AG04449 (cell line): Measurements from ENCODE around the gene CREB3L2.

Experiments used
- CTCF ChIA-PET: fragments of 350-600 bp; formaldehyde crosslinking; extraction: SDS; loops from one replicate; lab custom pipeline; 2021; ENCODE audit warnings: antibody characterized with exemption; lab: Yijun Ruan, JAX
- POLR2A ChIA-PET: fragments of 400-600, 350-600 bp; formaldehyde crosslinking; extraction: SDS; loops from one replicate; lab custom pipeline; 2020; ENCODE audit warnings: antibody characterized with exemption, inconsistent platforms; lab: Yijun Ruan, JAX
- DNase-seq: peaks from one replicate; pipeline ENCODE4 v3.0.0-alpha.2; 2010; ENCODE audit warnings: low read depth, low spot score
- H3K4me3 ChIP-seq: 2 replicates; pipeline ENCODE4 v1.5.1; 2011; ENCODE audit warnings: low read depth, mild to moderate bottlenecking, control low read depth, low read length
- TF ChIP-seq, protein P1 (sequence below): IDR thresholded peaks from one replicate; pipeline ENCODE4 v1.5.1; 2011; ENCODE audit warnings: mild to moderate bottlenecking, moderate library complexity, low read length, control low read depth, inconsistent platforms; ENCODE audit not compliant: insufficient read depth; ENCODE audit errors: missing control alignments

Gene CREB3L2

DNA sequence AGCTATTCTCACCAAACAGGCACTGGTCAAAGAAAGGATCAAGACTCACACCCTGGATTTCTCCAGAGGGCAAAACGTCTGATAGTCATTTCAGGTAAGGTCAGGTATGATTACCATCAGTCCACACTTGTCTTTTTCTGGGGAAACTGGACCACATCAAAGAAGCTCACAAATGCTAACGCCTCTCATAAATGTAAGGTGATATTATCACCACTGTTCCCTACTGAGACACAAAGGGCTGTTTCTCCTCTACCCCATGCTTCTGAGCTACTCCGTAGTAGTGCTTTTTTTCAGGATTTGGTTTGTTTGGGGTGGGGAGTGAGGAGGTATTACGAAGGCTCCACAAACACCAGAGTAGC, 51.6 kb downstream of the CREB3L2 start:
- no peak overlapping the region for H3K4me3 ChIP-seq
- TF ChIP-seq, protein P1, sequence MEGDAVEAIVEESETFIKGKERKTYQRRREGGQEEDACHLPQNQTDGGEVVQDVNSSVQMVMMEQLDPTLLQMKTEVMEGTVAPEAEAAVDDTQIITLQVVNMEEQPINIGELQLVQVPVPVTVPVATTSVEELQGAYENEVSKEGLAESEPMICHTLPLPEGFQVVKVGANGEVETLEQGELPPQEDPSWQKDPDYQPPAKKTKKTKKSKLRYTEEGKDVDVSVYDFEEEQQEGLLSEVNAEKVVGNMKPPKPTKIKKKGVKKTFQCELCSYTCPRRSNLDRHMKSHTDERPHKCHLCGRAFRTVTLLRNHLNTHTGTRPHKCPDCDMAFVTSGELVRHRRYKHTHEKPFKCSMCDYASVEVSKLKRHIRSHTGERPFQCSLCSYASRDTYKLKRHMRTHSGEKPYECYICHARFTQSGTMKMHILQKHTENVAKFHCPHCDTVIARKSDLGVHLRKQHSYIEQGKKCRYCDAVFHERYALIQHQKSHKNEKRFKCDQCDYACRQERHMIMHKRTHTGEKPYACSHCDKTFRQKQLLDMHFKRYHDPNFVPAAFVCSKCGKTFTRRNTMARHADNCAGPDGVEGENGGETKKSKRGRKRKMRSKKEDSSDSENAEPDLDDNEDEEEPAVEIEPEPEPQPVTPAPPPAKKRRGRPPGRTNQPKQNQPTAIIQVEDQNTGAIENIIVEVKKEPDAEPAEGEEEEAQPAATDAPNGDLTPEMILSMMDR, result no peak
- DNase-seq, result no peak
- CTCF ChIA-PET, result interaction anchor here (0.9 to 2.8 kb wide), 10 partner anchors 8 to 53 kb away, joined by 3 to 12 read pairs (median 4); partner anchors contain the start of gene CREB3L2
- POLR2A ChIA-PET, result no interaction called here

DNA sequence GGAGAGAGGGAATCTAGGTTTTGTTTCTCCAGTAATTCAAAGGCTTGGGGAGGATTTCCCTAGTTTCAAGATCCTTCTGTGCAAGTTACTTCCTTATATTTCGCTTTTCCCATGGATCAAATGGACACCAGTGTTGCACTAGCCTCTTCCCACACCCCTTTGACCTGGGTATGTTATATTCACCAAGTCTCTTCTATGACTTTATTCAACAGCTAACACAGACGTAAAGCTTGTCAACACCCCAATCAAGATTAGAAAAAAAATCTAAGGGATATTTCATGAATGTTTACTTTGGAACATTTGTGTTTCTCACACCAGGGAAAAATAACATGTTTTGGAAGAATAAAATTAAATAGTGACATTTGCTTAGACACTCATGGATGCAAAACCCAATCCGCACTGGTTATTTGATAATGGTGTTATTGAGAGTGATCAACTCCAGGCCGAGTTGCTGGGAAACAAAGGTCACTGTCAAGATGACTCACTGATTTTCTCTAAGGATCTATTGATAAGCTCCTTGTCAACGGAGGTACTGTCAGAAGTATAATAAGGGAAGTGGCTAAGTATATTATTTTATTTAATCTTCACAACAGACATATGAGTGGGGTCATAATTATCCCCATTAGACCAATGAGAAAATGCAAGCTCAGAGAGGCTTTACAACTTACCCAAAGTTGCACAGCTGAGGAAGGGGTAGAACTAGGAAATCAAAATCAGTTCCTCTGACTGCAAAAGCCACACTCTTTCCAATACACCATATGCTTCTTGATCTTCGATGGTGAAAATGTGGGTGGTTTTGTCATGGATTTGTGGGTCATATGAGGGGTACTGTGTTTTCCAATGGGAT, 52.2 kb downstream of the CREB3L2 start:
- H3K4me3 ChIP-seq, result no peak overlapping the region
- TF ChIP-seq, protein P1, result no peak
- ChIA-PET CTCF (interaction anchor here (0.9 to 2.8 kb wide), 8 partner anchors 8 to 53 kb away, joined by 3 to 12 read pairs (median 4); partner anchors contain the start of gene CREB3L2), POLR2A (no interaction called here)
- DNase-seq, result no peak

DNA sequence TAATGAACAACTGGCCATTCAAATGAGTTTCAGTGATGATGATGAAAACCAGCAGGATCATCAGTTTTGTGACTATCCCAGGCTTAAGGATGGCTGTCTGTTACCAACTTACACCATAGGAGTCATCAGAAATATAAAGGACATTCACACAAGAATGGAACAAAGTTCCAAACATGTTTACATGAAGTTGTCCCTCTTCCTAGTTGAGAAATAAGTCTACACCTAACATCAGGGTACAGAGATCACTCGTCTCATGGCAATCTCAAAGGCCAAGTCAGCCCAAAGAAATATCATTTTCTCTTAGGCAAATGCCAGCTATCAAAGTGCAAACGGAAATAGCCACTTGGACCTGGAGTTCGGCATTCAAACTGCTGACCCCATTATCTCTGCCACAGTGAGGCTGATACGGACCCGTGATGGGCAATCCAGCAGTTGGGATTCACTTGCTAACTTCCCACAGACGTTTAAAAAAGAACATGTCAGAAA, 53.0 kb downstream of the CREB3L2 start:
- TF ChIP-seq, protein P1, result no peak
- H3K4me3 ChIP-seq, result no peak overlapping the region
- ChIA-PET POLR2A (no interaction called here), CTCF (interaction anchor here (0.9 kb wide), 1 partner anchor 34 kb away, joined by 3 read pairs; no protein-coding TSS in a partner anchor)
- no peak for DNase-seq

DNA sequence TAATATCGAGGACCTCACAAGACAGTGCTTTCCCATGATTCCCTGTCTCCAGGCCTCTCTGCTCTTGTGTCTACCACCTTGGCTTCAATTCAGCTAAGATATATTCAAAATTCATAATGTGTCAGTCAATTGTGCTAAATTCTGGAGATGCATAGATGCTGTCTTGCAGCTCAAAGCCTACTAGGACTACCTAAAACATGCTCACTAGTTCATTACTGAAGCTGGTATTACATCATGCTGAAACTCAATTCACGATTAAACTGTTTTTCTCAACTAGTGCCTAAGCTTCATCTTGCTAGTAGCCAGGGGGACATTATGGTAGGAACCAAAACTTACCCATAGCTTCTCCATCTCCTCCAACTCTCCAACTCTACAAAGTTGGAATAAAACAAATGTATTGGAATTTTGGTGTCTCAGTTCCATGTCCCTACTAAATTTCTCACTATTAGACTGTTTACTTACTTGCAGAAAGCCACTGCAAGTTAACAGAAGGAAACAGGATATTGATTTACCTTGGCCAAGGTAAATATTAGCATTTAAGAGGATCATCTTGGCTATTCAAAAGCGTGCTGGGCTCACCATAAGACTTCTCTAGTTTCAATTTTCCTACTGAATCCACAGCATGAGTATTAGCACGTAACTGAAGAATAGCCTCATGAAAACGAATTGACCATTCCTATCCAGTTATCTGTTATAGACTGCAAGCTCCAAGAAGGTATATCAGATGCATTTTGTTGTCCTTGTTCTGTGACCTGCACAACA, 53.6 kb downstream of the CREB3L2 start:
- POLR2A ChIA-PET, result no interaction called here
- no peak for DNase-seq
- TF ChIP-seq, protein P1, result no peak

DNA sequence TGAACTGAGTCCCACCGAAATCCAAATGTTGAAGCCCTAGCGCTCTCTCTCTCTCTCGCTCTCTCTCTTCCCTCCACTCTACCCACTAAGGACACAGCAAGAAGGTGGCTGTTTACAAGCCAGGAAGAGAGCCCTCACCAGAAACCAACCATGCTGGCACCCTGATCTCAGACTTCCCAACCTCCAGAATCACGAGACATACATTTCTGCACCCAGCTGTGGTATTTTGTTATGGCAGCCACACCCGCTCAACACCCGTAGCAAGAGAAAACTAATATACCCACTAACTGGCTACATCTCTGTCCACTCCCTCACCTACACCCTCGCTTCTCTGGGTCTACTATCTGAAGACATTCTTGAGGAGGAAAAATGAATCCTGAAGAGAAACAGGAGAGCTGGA, 54.8 kb downstream of the CREB3L2 start:
- H3K4me3 ChIP-seq, result no peak overlapping the region
- TF ChIP-seq, protein P1, result no peak
- no peak for DNase-seq
- ChIA-PET POLR2A (no interaction called here), CTCF (no interaction called here)

More for the DNA sequence above, 53.6 kb downstream of the CREB3L2 start:
- CTCF ChIA-PET, result interaction anchor here (0.9 kb wide), 1 partner anchor 33 kb away, joined by 3 read pairs; no protein-coding TSS in a partner anchor
- no peak overlapping the region for H3K4me3 ChIP-seq
